ENCODE measurements around the gene LUZP1.

DNA sequence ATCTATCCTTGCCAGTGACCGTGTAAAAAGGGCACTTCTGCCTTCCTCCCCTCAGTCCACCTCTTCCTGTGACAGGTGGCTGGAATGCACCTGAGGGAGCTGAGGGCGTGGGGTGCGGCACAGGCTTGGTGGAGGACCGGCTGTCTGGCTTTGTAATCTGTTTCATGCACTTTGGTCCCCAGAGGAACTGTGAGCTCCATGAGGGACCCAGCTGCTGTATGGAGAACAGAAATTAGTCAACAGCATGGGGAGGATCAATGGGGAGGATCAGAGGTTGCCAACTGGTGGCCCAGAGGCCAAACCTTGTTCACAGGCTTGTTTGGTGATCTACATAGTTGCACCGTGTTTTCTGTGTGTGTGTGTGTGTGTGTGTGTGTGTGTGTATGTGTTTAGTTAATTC is 19.0 kb upstream of the LUZP1 start:
- TF ChIP-seq FOXM1 (IDR thresholded peaks at IDR 0.05; ENCODE audit: borderline replicate concordance, low read depth) = no peak
- no peak for TF ChIP-seq TAF1 (IDR thresholded peaks at IDR 0.05; ENCODE audit: low read depth)
- TF ChIP-seq, protein P1, sequence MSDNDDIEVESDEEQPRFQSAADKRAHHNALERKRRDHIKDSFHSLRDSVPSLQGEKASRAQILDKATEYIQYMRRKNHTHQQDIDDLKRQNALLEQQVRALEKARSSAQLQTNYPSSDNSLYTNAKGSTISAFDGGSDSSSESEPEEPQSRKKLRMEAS (IDR thresholded peaks at IDR 0.05) = no peak
- TF ChIP-seq, protein P2, sequence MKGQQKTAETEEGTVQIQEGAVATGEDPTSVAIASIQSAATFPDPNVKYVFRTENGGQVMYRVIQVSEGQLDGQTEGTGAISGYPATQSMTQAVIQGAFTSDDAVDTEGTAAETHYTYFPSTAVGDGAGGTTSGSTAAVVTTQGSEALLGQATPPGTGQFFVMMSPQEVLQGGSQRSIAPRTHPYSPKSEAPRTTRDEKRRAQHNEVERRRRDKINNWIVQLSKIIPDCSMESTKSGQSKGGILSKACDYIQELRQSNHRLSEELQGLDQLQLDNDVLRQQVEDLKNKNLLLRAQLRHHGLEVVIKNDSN (IDR thresholded peaks at IDR 0.05) = no peak
